ENCODE data around the gene PATJ. TPM values are rescaled to one million over a fixed set of nuclear protein-coding genes. Genes with fewer than 3 reads are reported as not detected.

PATJ gene
- total RNA-seq, 1 experiment from 2014 or later = 47.3 TPM

- no CpG with 5 or more reads among the region's 4 CpGs for WGBS (ENCODE audit: extremely low coverage, insufficient read length, low lambda C conversion rate)
Measured at GRCh38 chr1:61808968-61809367, 66.7 kb downstream of the PATJ start.

More at GRCh38 chr1:61808968-61809367, 66.7 kb downstream of the PATJ start:
- Mint-ChIP-seq H3K4me3 (no peak overlapping the region), H3K9me3 (no peaks in the 10 kb centered on the region), H3K27ac (no peak overlapping the region), H3K27me3 (ENCODE audit: low read depth) (no peaks in the 10 kb centered on the region), H3K4me1 (no peaks in the 10 kb centered on the region), H3K36me3 (ENCODE audit: insufficient read depth in 1 of 3, low read depth in 3 of 3) (peaks cover 11 to 62% (median 39%) of the 10 kb centered on the region in 3 experiments; a peak in 6 of 7 replicates)
- H2BK15ac ChIP-seq (ENCODE audit: low read depth, low read length) = no peak overlapping the region
- H3K4ac ChIP-seq (ENCODE audit: low read depth, low read length) = no peak overlapping the region
- H3K27me3 ChIP-seq (ENCODE audit: insufficient read depth, low read length) = no peaks in the 10 kb centered on the region
- no peaks in the 10 kb centered on the region for H4K20me1 ChIP-seq (ENCODE audit: control insufficient read depth, insufficient read depth, insufficient read length)
- no peak for DNase-seq
- no peak overlapping the region for H2BK12ac ChIP-seq (ENCODE audit: insufficient read length, low read depth, low read length)
- no peak overlapping the region for H3K56ac ChIP-seq (ENCODE audit: insufficient read length, low read depth, low read length)
- H3K9me3 ChIP-seq (ENCODE audit: control insufficient read depth, low read depth, low read length) = no peaks in the 10 kb centered on the region
- H3K14ac ChIP-seq (ENCODE audit: insufficient read depth, low read length) = no peak overlapping the region
- no peaks in the 10 kb centered on the region for H3K23me2 ChIP-seq (ENCODE audit: insufficient read length, low read depth, low read length, poor library complexity, severe bottlenecking)
- no peak overlapping the region for H3K27ac ChIP-seq (ENCODE audit: insufficient read length, low read depth, low read length)
- H3K79me1 ChIP-seq (ENCODE audit: insufficient read depth, low read depth, low read length, poor library complexity, severe bottlenecking) = no peaks in the 10 kb centered on the region
- H3K18ac ChIP-seq (ENCODE audit: insufficient read length, low read depth, low read length) = no peak overlapping the region
- H2BK120ac ChIP-seq (ENCODE audit: low read depth, low read length, poor library complexity, severe bottlenecking) = no peak overlapping the region
- no peak overlapping the region for H3K23ac ChIP-seq (ENCODE audit: insufficient read length, low read depth, low read length)
- H4K8ac ChIP-seq (replicated peaks; ENCODE audit: insufficient read length, low read depth, low read length) = no peak overlapping the region
- H3K79me2 ChIP-seq (ENCODE audit: insufficient read depth, low read length) = no peaks in the 10 kb centered on the region
- no peak overlapping the region for H4K5ac ChIP-seq (ENCODE audit: insufficient read length, low read depth, low read length)
- no peak overlapping the region for H4K91ac ChIP-seq (ENCODE audit: insufficient read length, low read depth, low read length)
- H2BK5ac ChIP-seq (ENCODE audit: insufficient read length, low read length) = no peak overlapping the region
- no peak overlapping the region for H3K4me2 ChIP-seq (ENCODE audit: insufficient read depth, insufficient read length, low read length)
- no peak overlapping the region for H2AFZ ChIP-seq (ENCODE audit: low read length)
- H3T11ph ChIP-seq (ENCODE audit: low read length) = no peak overlapping the region
- no peak overlapping the region for H2AK5ac ChIP-seq (ENCODE audit: insufficient read length, low read length)
- no peak overlapping the region for H2BK20ac ChIP-seq (ENCODE audit: low read depth, low read length, poor library complexity, severe bottlenecking)
- no peak overlapping the region for H3K9ac ChIP-seq (ENCODE audit: extremely low read depth, insufficient read length, low read length)
- TF ChIP-seq CTCF (conservative IDR thresholded peaks at IDR 0.05) = no peak
- no peaks in the 10 kb centered on the region for H3K4me1 ChIP-seq (ENCODE audit: insufficient read depth, low read length)

Measured in H9 (cell line).